ENCODE data around the gene GALNT1.

The GALNT1 gene

GRCh38 chr18:35593859-35594258 is 12.3 kb downstream of the GALNT1 start:
- no peak for DNase-seq (ENCODE audit: insufficient read length, low spot score)
- TF ChIP-seq PAX5 (IDR thresholded peaks at IDR 0.05; ENCODE audit: insufficient read depth, low read length, severe bottlenecking) (no peak), SPI1 (IDR thresholded peaks at IDR 0.05; ENCODE audit: low read depth, low read length) (no peak), TAF1 (IDR thresholded peaks at IDR 0.05; ENCODE audit: low read depth, low read length) (no peak), POLR2AphosphoS5 (IDR thresholded peaks at IDR 0.05; ENCODE audit: low read depth, low read length) (no peak), POLR2A (IDR thresholded peaks at IDR 0.05; ENCODE audit: low read depth, low read length) (no peak), POU2F2 (IDR thresholded peaks at IDR 0.05; ENCODE audit: low read depth, low read length) (no peak)
- no peak for FAIRE-seq

- no peak for TF ChIP-seq PAX5 (IDR thresholded peaks at IDR 0.05; ENCODE audit: insufficient read depth, low read length, severe bottlenecking)
- TF ChIP-seq POLR2A (IDR thresholded peaks at IDR 0.05; ENCODE audit: low read depth, low read length) = no peak
- no peak for TF ChIP-seq TAF1 (IDR thresholded peaks at IDR 0.05; ENCODE audit: low read depth, low read length)
- TF ChIP-seq SPI1 (IDR thresholded peaks at IDR 0.05; ENCODE audit: low read depth, low read length) = no peak
- no peak for TF ChIP-seq POU2F2 (IDR thresholded peaks at IDR 0.05; ENCODE audit: low read depth, low read length)
- TF ChIP-seq POLR2AphosphoS5 (IDR thresholded peaks at IDR 0.05; ENCODE audit: low read depth, low read length) = no peak
- DNase-seq (ENCODE audit: insufficient read length, low spot score) (no peak), FAIRE-seq (no peak)
Observed at GRCh38 chr18:35597758-35598157, 16.2 kb downstream of the GALNT1 start.

- no peak for TF ChIP-seq POU2F2 (IDR thresholded peaks at IDR 0.05; ENCODE audit: low read depth, low read length)
- FAIRE-seq (no peak), DNase-seq (ENCODE audit: insufficient read length, low spot score) (no peak)
Observed at GRCh38 chr18:35602193-35602820, 20.8 kb downstream of the GALNT1 start.

- no peak for FAIRE-seq
- no peak for DNase-seq (ENCODE audit: insufficient read length, low spot score)
- TF ChIP-seq POLR2A (IDR thresholded peaks at IDR 0.05; ENCODE audit: low read depth, low read length) = no peak
- TF ChIP-seq POLR2AphosphoS5 (IDR thresholded peaks at IDR 0.05; ENCODE audit: low read depth, low read length) = no peak
- no peak for TF ChIP-seq PAX5 (IDR thresholded peaks at IDR 0.05; ENCODE audit: insufficient read depth, low read length, severe bottlenecking)
- no peak for TF ChIP-seq SPI1 (IDR thresholded peaks at IDR 0.05; ENCODE audit: low read depth, low read length)
- no peak for TF ChIP-seq TAF1 (IDR thresholded peaks at IDR 0.05; ENCODE audit: low read depth, low read length)
- TF ChIP-seq POU2F2 (IDR thresholded peaks at IDR 0.05; ENCODE audit: low read depth, low read length) = no peak
Observed at GRCh38 chr18:35603008-35603407, 21.5 kb downstream of the GALNT1 start.

- DNase-seq (ENCODE audit: insufficient read length, low spot score) (no peak), FAIRE-seq (no peak)
- TF ChIP-seq TAF1 (IDR thresholded peaks at IDR 0.05; ENCODE audit: low read depth, low read length) (no peak), SPI1 (IDR thresholded peaks at IDR 0.05; ENCODE audit: low read depth, low read length) (no peak), POLR2A (IDR thresholded peaks at IDR 0.05; ENCODE audit: low read depth, low read length) (no peak), POLR2AphosphoS5 (IDR thresholded peaks at IDR 0.05; ENCODE audit: low read depth, low read length) (no peak), PAX5 (IDR thresholded peaks at IDR 0.05; ENCODE audit: insufficient read depth, low read length, severe bottlenecking) (no peak)
Observed at GRCh38 chr18:35603528-35603927, 22.0 kb downstream of the GALNT1 start.

GRCh38 chr18:35604369-35604768 is 22.8 kb downstream of the GALNT1 start:
- FAIRE-seq = no peak
- TF ChIP-seq PAX5 (IDR thresholded peaks at IDR 0.05; ENCODE audit: insufficient read depth, low read length, severe bottlenecking) (no peak), POLR2AphosphoS5 (IDR thresholded peaks at IDR 0.05; ENCODE audit: low read depth, low read length) (no peak), POLR2A (IDR thresholded peaks at IDR 0.05; ENCODE audit: low read depth, low read length) (no peak), TAF1 (IDR thresholded peaks at IDR 0.05; ENCODE audit: low read depth, low read length) (no peak), POU2F2 (IDR thresholded peaks at IDR 0.05; ENCODE audit: low read depth, low read length) (no peak), SPI1 (IDR thresholded peaks at IDR 0.05; ENCODE audit: low read depth, low read length) (no peak)

GRCh38 chr18:35605686-35606417 is 24.3 kb downstream of the GALNT1 start:
- TF ChIP-seq POU2F2 (IDR thresholded peaks at IDR 0.05; ENCODE audit: low read depth, low read length) = no peak
- TF ChIP-seq TAF1 (IDR thresholded peaks at IDR 0.05; ENCODE audit: low read depth, low read length) = no peak
- TF ChIP-seq SPI1 (IDR thresholded peaks at IDR 0.05; ENCODE audit: low read depth, low read length) = no peak
- no peak for TF ChIP-seq POLR2A (IDR thresholded peaks at IDR 0.05; ENCODE audit: low read depth, low read length)
- TF ChIP-seq POLR2AphosphoS5 (IDR thresholded peaks at IDR 0.05; ENCODE audit: low read depth, low read length) = no peak
- no peak for TF ChIP-seq PAX5 (IDR thresholded peaks at IDR 0.05; ENCODE audit: insufficient read depth, low read length, severe bottlenecking)
- no peak for DNase-seq (ENCODE audit: insufficient read length, low spot score)
- FAIRE-seq = no peak

More at GRCh38 chr18:35604369-35604768, 22.8 kb downstream of the GALNT1 start:
- no peak for DNase-seq (ENCODE audit: insufficient read length, low spot score)

GRCh38 chr18:35609236-35609635 is 27.7 kb downstream of the GALNT1 start:
- DNase-seq (ENCODE audit: insufficient read length, low spot score) (no peak), FAIRE-seq (no peak)
- no peak for TF ChIP-seq PAX5 (IDR thresholded peaks at IDR 0.05; ENCODE audit: insufficient read depth, low read length, severe bottlenecking)

- TF ChIP-seq POLR2AphosphoS5 (IDR thresholded peaks at IDR 0.05; ENCODE audit: low read depth, low read length) (no peak), PAX5 (IDR thresholded peaks at IDR 0.05; ENCODE audit: insufficient read depth, low read length, severe bottlenecking) (no peak), TAF1 (IDR thresholded peaks at IDR 0.05; ENCODE audit: low read depth, low read length) (no peak), POU2F2 (IDR thresholded peaks at IDR 0.05; ENCODE audit: low read depth, low read length) (no peak), SPI1 (IDR thresholded peaks at IDR 0.05; ENCODE audit: low read depth, low read length) (no peak), POLR2A (IDR thresholded peaks at IDR 0.05; ENCODE audit: low read depth, low read length) (no peak)
- no peak for FAIRE-seq
- DNase-seq (ENCODE audit: insufficient read length, low spot score) = no peak
Observed at GRCh38 chr18:35610089-35610488, 28.5 kb downstream of the GALNT1 start.

- FAIRE-seq = no peak
- DNase-seq (ENCODE audit: insufficient read length, low spot score) = no peak
- TF ChIP-seq POLR2AphosphoS5 (IDR thresholded peaks at IDR 0.05; ENCODE audit: low read depth, low read length) (no peak), TAF1 (IDR thresholded peaks at IDR 0.05; ENCODE audit: low read depth, low read length) (no peak), POLR2A (IDR thresholded peaks at IDR 0.05; ENCODE audit: low read depth, low read length) (no peak), PAX5 (IDR thresholded peaks at IDR 0.05; ENCODE audit: insufficient read depth, low read length, severe bottlenecking) (no peak), SPI1 (IDR thresholded peaks at IDR 0.05; ENCODE audit: low read depth, low read length) (no peak), POU2F2 (IDR thresholded peaks at IDR 0.05; ENCODE audit: low read depth, low read length) (no peak)
Observed at GRCh38 chr18:35610724-35611123, 29.2 kb downstream of the GALNT1 start.

Measured in GM12891 (cell line).